8988T (cell line): ENCODE data around the gene ATXN10.
"Not testable (repeated sequence)": the region's sequence is repeated elsewhere in the genome, so short reads cannot be mapped to it uniquely, and the experiment has no call there.

Source experiments
- DNase-seq: peaks from one replicate; pipeline ENCODE4 v3.0.0; 2011

ATXN10 gene

GRCh38 chr22:45790401-45790800 lies 118.8 kb downstream of the ATXN10 start:
- DNase-seq, result no peak

- no peak for DNase-seq
Measured at GRCh38 chr22:45793161-45793560, 121.5 kb downstream of the ATXN10 start.

- no peak for DNase-seq
Measured at GRCh38 chr22:45793892-45794291, 122.3 kb downstream of the ATXN10 start.

GRCh38 chr22:45796009-45796408 lies 124.4 kb downstream of the ATXN10 start:
- not testable (repeated sequence) for DNase-seq

- DNase-seq, result no peak
Measured at GRCh38 chr22:45799291-45799690, 127.7 kb downstream of the ATXN10 start.

GRCh38 chr22:45802054-45802453 lies 130.4 kb downstream of the ATXN10 start:
- DNase-seq, result no peak

GRCh38 chr22:45804319-45804985 lies 132.8 kb downstream of the ATXN10 start:
- DNase-seq, result no peak

GRCh38 chr22:45804986-45805325 lies 133.3 kb downstream of the ATXN10 start:
- no peak for DNase-seq

- DNase-seq, result no peak
Measured at GRCh38 chr22:45805413-45805812, 133.8 kb downstream of the ATXN10 start.

GRCh38 chr22:45807156-45807915 lies 135.7 kb downstream of the ATXN10 start:
- DNase-seq, result no peak

GRCh38 chr22:45812910-45813309 lies 141.3 kb downstream of the ATXN10 start:
- DNase-seq, result no peak

GRCh38 chr22:45814198-45814597 lies 142.6 kb downstream of the ATXN10 start:
- no peak for DNase-seq

GRCh38 chr22:45816776-45817175 lies 145.1 kb downstream of the ATXN10 start:
- DNase-seq, result no peak

- DNase-seq, result no peak
Measured at GRCh38 chr22:45817745-45818423, 146.2 kb downstream of the ATXN10 start.

- DNase-seq, result no peak
Measured at GRCh38 chr22:45818424-45819085, 146.9 kb downstream of the ATXN10 start.

GRCh38 chr22:45819305-45819704 lies 147.7 kb downstream of the ATXN10 start:
- DNase-seq, result no peak

- DNase-seq, result no peak
Measured at GRCh38 chr22:45823336-45823735, 151.7 kb downstream of the ATXN10 start.

- no peak for DNase-seq
Measured at GRCh38 chr22:45826520-45826919, 154.9 kb downstream of the ATXN10 start.

GRCh38 chr22:45828841-45829240 lies 157.2 kb downstream of the ATXN10 start:
- DNase-seq, result no peak

- DNase-seq, result no peak
Measured at GRCh38 chr22:45830531-45831245, 159.1 kb downstream of the ATXN10 start.

- no peak for DNase-seq
Measured at GRCh38 chr22:45831394-45831793, 159.8 kb downstream of the ATXN10 start.

- no peak for DNase-seq
Measured at GRCh38 chr22:45832180-45832579, 160.5 kb downstream of the ATXN10 start.
